NCI-H2107 treated with DMSO at 0.1 percent for 48 hours (cell line): ENCODE data around the gene GPC5.
"Not testable (repeated sequence)": the region's sequence is repeated elsewhere in the genome, so short reads cannot be mapped to it uniquely, and the experiment has no call there.

Source experiments
- DNase-seq: peaks from one replicate; lab custom pipeline; 2025; ENCODE audit not compliant: unreplicated experiment; lab: John Stamatoyannopoulos, UW

GPC5 gene

GRCh38 chr13:91836553-91836952 is 438.1 kb downstream of the GPC5 start:
- no peak for DNase-seq

- no peak for DNase-seq
These were observed 447.2 kb downstream of the GPC5 start for GRCh38 chr13:91845612-91846011.

- DNase-seq = no peak
These were observed 465.3 kb downstream of the GPC5 start for GRCh38 chr13:91863699-91864098.

GRCh38 chr13:91868351-91868750 is 469.9 kb downstream of the GPC5 start:
- DNase-seq = no peak

- DNase-seq = no peak
These were observed 480.1 kb downstream of the GPC5 start for GRCh38 chr13:91878491-91878890.

- no peak for DNase-seq
These were observed 480.9 kb downstream of the GPC5 start for GRCh38 chr13:91879360-91879759.

GRCh38 chr13:91882918-91883317 is 484.5 kb downstream of the GPC5 start:
- DNase-seq = no peak

- no peak for DNase-seq
These were observed 491.2 kb downstream of the GPC5 start for GRCh38 chr13:91889641-91890040.

GRCh38 chr13:91891141-91891540 is 492.7 kb downstream of the GPC5 start:
- DNase-seq = no peak

GRCh38 chr13:91893040-91893439 is 494.6 kb downstream of the GPC5 start:
- DNase-seq = no peak

GRCh38 chr13:91894316-91894715 is 495.9 kb downstream of the GPC5 start:
- no peak for DNase-seq

GRCh38 chr13:91896547-91896946 is 498.1 kb downstream of the GPC5 start:
- DNase-seq = no peak

GRCh38 chr13:91898986-91899385 is 500.6 kb downstream of the GPC5 start:
- not testable (repeated sequence) for DNase-seq

GRCh38 chr13:91902291-91902690 is 503.9 kb downstream of the GPC5 start:
- DNase-seq = no peak

GRCh38 chr13:91904005-91904404 is 505.6 kb downstream of the GPC5 start:
- no peak for DNase-seq

- no peak for DNase-seq
These were observed 506.2 kb downstream of the GPC5 start for GRCh38 chr13:91904597-91904996.

GRCh38 chr13:91907398-91907797 is 509.0 kb downstream of the GPC5 start:
- no peak for DNase-seq

- no peak for DNase-seq
These were observed 511.2 kb downstream of the GPC5 start for GRCh38 chr13:91909617-91910016.

GRCh38 chr13:91922969-91923592 is 524.7 kb downstream of the GPC5 start:
- DNase-seq = no peak

- DNase-seq = no peak
These were observed 532.3 kb downstream of the GPC5 start for GRCh38 chr13:91930687-91931086.

- DNase-seq = no peak
These were observed 535.9 kb downstream of the GPC5 start for GRCh38 chr13:91934354-91934753.

- DNase-seq = peak; percentile 14
These were observed 548.2 kb downstream of the GPC5 start for GRCh38 chr13:91946498-91947070.

GRCh38 chr13:91948736-91949135 is 550.3 kb downstream of the GPC5 start:
- DNase-seq = no peak
